ENCODE measurements around the gene MTMR1.

The MTMR1 gene

DNA sequence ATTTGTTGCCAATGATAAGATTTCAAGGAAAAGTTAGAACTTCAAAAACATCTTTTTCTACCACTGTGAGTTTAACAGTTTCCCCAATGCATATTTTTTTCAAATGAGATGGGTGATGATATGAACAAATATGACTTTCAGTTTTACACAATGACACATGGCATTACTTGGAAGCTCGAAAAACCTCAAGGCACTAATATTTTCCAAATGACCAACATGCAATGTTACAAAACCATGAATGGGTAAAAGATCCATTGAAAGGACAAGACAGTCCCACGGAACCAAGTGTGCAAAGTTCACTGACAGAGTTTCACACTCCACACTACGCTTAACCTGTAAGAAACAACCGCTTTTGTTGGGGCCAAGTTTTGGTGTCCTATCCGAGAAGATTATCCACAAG lies 120.7 kb downstream of the MTMR1 start:
- Histone ChIP-seq H3K9me3 (ENCODE audit: control insufficient read depth, low read depth, low read length) (peaks cover 11% of the 10 kb centered on the region), H3K4me1 (ENCODE audit: control insufficient read depth, low read depth, low read length) (no peaks in the 10 kb centered on the region), H3K27ac (ENCODE audit: low read length) (no peak overlapping the region), H3K9ac (ENCODE audit: low read length) (no peak overlapping the region), H3K36me3 (ENCODE audit: control insufficient read depth, low read depth, low read length) (no peaks in the 10 kb centered on the region), H3K4me3 (ENCODE audit: low read length) (no peak overlapping the region), H3K27me3 (ENCODE audit: control insufficient read depth, insufficient read depth, low read length) (no peaks in the 10 kb centered on the region)
